Bronchial epithelial cell (primary cell): ENCODE measurements around the gene CSNK2B. TPM values are rescaled to one million over a fixed set of nuclear protein-coding genes. Genes with fewer than 3 reads are reported as not detected.
A peak's percentile ranks its signal among the peaks of the same experiment; 100 is the strongest.

ENCODE experiments used
- DNase-seq: peaks from one replicate; pipeline ENCODE4 v3.0.0-alpha.2; 2010; ENCODE audit warnings: low read depth
- FAIRE-seq: peaks from 2 replicates; lab custom pipeline; 2011; peaks lifted over from hg19 to GRCh38; lab: Jason Lieb, UNC
- H3K27me3 ChIP-seq: 2 replicates; pipeline ENCODE4 v1.5.1; 2011; ENCODE audit warnings: low read length; ENCODE audit not compliant: control insufficient read depth, insufficient read depth
- H3K36me3 ChIP-seq: 2 replicates; pipeline ENCODE4 v1.5.1; 2011; ENCODE audit warnings: low read length; ENCODE audit not compliant: control insufficient read depth, insufficient read depth
- H3K4me3 ChIP-seq: 2 replicates; pipeline ENCODE4 v1.5.1; 2011; ENCODE audit warnings: mild to moderate bottlenecking, low read depth, low read length, control low read depth
- total RNA-seq: library from RNA; depleted of rRNA; stranded (reverse); fragments of >200 nt; gene quantifications from 2 replicates; pipeline ENCODE4 v1.2.1, GENCODE V29; 2014
- TF ChIP-seq, protein P1 (sequence below): IDR thresholded peaks from 2 replicates; pipeline ENCODE4 v1.5.1; 2011; ENCODE audit warnings: mild to moderate bottlenecking, moderate library complexity, low read length, control low read depth, inconsistent platforms; ENCODE audit not compliant: insufficient read depth, severe bottlenecking

CSNK2B gene
- total RNA-seq, 1 donor from 2014 or later, result 61.1 TPM

GRCh38 chr6:31661262-31662123 is 4.4 kb upstream of the CSNK2B start:
- Histone ChIP-seq H3K27me3 (no peaks in the 10 kb centered on the region), H3K36me3 (peaks cover 4% of the 10 kb centered on the region), H3K4me3 (no peak overlapping the region)
- FAIRE-seq, result no peak
- TF ChIP-seq, protein P1, sequence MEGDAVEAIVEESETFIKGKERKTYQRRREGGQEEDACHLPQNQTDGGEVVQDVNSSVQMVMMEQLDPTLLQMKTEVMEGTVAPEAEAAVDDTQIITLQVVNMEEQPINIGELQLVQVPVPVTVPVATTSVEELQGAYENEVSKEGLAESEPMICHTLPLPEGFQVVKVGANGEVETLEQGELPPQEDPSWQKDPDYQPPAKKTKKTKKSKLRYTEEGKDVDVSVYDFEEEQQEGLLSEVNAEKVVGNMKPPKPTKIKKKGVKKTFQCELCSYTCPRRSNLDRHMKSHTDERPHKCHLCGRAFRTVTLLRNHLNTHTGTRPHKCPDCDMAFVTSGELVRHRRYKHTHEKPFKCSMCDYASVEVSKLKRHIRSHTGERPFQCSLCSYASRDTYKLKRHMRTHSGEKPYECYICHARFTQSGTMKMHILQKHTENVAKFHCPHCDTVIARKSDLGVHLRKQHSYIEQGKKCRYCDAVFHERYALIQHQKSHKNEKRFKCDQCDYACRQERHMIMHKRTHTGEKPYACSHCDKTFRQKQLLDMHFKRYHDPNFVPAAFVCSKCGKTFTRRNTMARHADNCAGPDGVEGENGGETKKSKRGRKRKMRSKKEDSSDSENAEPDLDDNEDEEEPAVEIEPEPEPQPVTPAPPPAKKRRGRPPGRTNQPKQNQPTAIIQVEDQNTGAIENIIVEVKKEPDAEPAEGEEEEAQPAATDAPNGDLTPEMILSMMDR, result no peak
- no peak for DNase-seq

DNA sequence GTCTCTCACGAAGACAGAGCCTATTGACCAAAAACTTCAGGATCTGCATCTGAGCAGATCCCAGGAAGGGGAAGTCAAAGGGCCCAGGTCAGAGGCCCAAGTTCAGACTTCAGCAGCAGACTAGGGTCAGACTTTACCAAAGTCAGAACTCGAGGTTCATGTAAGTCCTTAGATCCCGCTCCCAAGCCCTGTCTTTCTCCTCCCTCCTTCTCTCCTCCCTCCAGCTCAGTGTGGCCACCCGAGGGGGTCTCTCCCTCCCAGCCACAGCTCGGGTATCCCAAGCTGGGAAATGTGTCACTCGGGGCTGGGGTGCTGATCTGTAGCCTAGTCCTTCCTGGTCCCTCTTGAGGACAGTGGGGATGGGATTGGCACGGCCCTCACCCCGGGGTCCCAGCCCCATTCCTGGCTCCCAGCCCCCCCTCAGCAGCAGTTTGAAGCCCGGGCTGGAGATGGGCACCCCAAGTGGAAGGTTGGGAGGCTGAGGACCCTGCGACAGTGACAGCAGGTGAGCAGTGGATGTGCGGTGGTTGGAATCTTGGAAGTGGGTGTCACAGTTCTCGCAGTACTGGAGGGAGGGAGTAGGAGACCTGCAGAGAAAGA is 3.7 kb upstream of the CSNK2B start:
- no peak for FAIRE-seq
- no peak overlapping the region for H3K4me3 ChIP-seq
- TF ChIP-seq, protein P1, result no peak
- peaks cover 6% of the 10 kb centered on the region for H3K36me3 ChIP-seq
- no peak for DNase-seq
- no peaks in the 10 kb centered on the region for H3K27me3 ChIP-seq

GRCh38 chr6:31663126-31663960 is 2.5 kb upstream of the CSNK2B start:
- FAIRE-seq (no peak), DNase-seq (peak; percentile 64)
- H3K4me3 ChIP-seq, result no peak overlapping the region
- TF ChIP-seq, protein P1, result no peak
- H3K36me3 ChIP-seq, result peaks cover 6% of the 10 kb centered on the region
- H3K27me3 ChIP-seq, result no peaks in the 10 kb centered on the region

- Histone ChIP-seq H3K27me3 (no peaks in the 10 kb centered on the region), H3K36me3 (peaks cover 13% of the 10 kb centered on the region), H3K4me3 (peak overlapping the region; percentile 85)
- TF ChIP-seq, protein P1, result no peak
- FAIRE-seq, result no peak
- peak; percentile 74 for DNase-seq
These were observed 1.7 kb upstream of the CSNK2B start for GRCh38 chr6:31663961-31664789.
